Measurements from ENCODE around the gene DSCAML1.

DSCAML1 gene

GRCh38 chr11:117831661-117832415 is 34.8 kb upstream of the DSCAML1 start:
- no peak for DNase-seq

GRCh38 chr11:117830674-117831351 is 33.8 kb upstream of the DSCAML1 start:
- DNase-seq: no peak

DNA sequence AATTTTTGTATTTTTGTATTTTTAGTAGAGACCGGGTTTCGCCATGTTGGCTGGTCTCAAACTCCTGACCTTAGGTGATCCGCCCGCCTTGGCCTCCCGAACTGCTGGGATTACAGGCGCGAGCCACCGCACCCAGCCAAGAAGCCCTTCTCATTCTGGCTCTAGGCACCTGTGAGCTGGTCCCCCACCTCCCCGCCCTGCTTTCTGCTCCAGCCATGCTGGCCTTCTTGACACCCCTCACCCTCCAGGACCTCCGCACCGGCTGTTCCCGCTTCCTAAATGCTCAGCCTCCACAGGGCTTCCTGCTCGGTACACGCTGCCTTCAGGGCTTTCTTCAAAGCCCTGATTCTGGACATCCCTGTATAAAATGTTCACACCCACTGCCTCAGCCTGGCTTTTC is 33.1 kb upstream of the DSCAML1 start:
- no peak for DNase-seq

DNA sequence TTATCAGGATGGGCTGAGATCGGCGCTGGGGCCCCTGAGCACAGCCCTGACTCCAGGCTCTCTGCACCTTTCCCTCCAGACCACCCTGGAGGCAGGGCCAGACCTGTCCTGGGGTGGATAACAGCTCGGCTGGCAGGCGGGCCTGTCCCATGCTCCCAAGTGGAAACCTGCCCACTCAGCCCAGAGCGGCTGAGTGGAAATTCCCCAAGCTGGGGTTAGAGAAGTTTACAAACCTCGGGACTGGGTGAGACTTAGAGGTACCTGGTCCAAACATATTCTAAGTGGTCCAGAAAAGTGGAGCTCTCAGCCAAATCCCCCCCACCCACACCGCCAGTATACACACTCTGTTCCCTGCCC is 32.3 kb upstream of the DSCAML1 start:
- DNase-seq: no peak

DNA sequence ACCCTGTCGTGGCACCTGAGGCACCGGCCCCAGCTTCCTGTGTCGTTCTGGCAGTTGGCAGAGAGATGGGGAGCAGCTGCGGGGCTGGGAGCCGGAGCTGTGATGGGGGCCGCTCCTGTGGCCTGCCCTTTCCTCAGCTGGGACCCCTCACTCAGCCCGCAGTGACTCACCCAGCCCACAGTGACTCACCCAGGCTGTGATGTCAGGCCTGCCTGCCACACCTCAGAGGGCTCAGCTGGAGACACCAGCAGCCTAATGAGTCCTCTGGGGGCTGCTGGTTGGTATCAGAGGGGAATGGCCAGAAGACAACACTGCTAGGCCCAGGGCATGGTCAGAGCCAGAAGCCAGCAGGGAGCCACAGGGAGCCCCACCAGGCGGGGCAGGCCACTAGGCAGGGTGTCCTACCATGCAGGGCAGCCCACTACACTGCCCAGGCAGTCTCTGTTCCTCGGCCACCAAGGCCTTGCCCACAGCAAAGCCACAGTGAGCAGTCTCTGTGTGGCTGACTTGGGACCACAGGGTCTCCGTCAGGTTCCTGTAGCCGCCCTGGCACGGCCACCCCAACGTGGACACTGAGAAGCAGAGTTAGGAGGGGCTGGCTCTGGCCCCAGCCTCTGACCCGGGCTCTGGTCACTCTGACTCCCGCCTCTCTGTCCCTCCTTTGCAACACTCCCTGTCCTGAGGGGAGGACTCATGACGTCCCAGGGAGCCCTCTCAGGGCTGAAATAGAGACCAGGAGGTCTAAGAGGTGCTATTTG is 31.8 kb upstream of the DSCAML1 start:
- no peak for DNase-seq

- no peak for DNase-seq
Measured at GRCh38 chr11:117827521-117828511, 30.8 kb upstream of the DSCAML1 start.

DNA sequence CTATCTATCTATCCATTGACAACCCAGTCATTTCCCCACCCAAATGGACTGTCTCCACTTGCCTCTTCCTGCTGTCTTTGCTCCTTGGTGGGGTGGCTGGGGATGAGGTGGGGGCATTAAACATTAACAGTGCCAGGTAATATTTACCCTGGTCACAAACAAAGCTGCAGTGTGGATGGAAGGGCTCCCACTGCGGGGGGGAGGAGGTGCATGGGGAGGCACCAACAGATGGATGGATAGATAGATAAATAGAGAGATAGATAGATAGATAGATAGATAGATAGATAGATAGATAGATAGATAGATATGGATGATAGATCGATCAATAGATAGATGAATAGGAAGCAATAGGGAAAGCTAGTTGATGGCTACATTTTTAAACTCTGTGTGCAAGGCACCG is 29.8 kb upstream of the DSCAML1 start:
- DNase-seq: no peak

GRCh38 chr11:117826190-117826570 is 29.2 kb upstream of the DSCAML1 start:
- no peak for DNase-seq

- no peak for DNase-seq
Measured at GRCh38 chr11:117825538-117826189, 28.6 kb upstream of the DSCAML1 start.

- no peak for DNase-seq
Measured at GRCh38 chr11:117824571-117825537, 27.8 kb upstream of the DSCAML1 start, which contains the start of gene FXYD2. TSS of gene FXYD2 (minus strand) at chr11:117824744. CDS start at chr11:117824678, 66 bp downstream.

DNA sequence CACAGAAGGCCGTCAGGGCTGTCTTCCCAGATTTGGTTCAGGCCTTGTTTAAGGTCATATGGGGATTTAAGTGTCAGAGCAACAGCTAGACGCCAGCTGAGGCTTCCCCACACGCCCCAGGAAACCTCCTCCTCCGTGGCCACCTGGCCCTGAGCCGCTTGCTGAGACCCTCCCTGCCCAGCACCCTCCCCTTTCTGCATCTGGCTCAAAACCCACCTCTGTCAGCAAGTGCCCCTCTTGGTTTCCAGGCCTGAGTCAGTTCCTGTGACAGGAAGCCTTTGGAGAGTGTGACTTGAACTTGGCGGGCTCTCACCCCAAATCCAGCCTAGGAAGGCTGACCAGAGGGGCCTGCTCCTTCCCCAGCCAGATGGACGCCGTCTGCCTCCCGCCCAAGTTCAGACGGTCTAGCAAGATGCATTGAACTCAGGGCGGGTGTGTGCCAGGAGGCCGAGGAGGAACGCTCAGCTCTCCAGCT is 27.0 kb upstream of the DSCAML1 start:
- DNase-seq: no peak

GRCh38 chr11:117823294-117823945 is 26.4 kb upstream of the DSCAML1 start:
- no peak for DNase-seq

GRCh38 chr11:117822074-117823033 is 25.3 kb upstream of the DSCAML1 start:
- no peak for DNase-seq

DNA sequence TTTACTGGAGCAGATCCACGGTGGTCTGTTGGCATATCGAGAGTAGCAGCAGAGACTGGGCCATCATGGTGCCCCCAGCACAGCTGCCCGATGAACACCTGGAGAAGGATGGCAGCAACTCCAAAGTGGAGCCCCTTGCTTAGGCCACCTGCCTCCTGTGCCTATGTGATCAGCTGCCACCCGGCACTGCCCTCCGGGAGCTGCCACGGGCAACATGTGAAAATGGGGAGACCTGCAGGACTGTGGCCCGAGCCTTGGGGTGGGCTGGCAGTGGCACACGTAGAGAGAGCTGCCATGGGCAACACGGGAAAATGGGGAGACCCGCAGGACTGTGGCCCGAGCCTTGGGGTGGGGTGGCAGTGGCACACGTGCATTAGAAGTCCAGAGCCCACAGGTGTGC is 24.4 kb upstream of the DSCAML1 start:
- DNase-seq: no peak

- no peak for DNase-seq
Measured at GRCh38 chr11:117820516-117820915, 23.5 kb upstream of the DSCAML1 start.

- DNase-seq: no peak
Measured at GRCh38 chr11:117820071-117820470, 23.1 kb upstream of the DSCAML1 start.

- peak; percentile 18 for DNase-seq
Measured at GRCh38 chr11:117819096-117820040, 22.4 kb upstream of the DSCAML1 start.
